Calu3 (cell line): Measurements from ENCODE around the gene INSRR. TPM values are rescaled to one million over a fixed set of nuclear protein-coding genes. Genes with fewer than 3 reads are reported as not detected.

Source experiments
- BruUV-seq: library from RNA; stranded (reverse); fragments of 400-500 nt; replicated peaks from 2 replicates; lab custom pipeline; 2021; lab: Mats Ljungman, UMichigan
- CTCF ChIA-PET: fragments of 300-600 bp; sonication (Branson Sonifier 250); formaldehyde crosslinking; loops from one replicate; lab custom pipeline; 2022; ENCODE audit warnings: antibody characterized with exemption; lab: Charles Lee
- DNase-seq: peaks from one replicate; pipeline ENCODE4 v3.0.0; 2022
- H3K27ac Mint-ChIP-seq: one replicate; pipeline ENCODE4 v1.8.0; 2022; ENCODE audit warnings: mixed read lengths; ENCODE audit not compliant: unreplicated experiment
- H3K27me3 Mint-ChIP-seq: one replicate; pipeline ENCODE4 v1.8.0; 2022; ENCODE audit warnings: mixed read lengths; ENCODE audit not compliant: unreplicated experiment
- H3K36me3 Mint-ChIP-seq: one replicate; pipeline ENCODE4 v1.8.0; 2022; ENCODE audit warnings: mild to moderate bottlenecking, moderate library complexity, mixed read lengths; ENCODE audit not compliant: insufficient read depth, unreplicated experiment
- H3K4me1 Mint-ChIP-seq: one replicate; pipeline ENCODE4 v1.8.0; 2022; ENCODE audit warnings: mild to moderate bottlenecking, low read depth, mixed read lengths; ENCODE audit not compliant: unreplicated experiment
- H3K4me3 Mint-ChIP-seq: one replicate; pipeline ENCODE4 v1.8.0; 2022; ENCODE audit warnings: mild to moderate bottlenecking, low read depth, moderate library complexity, mixed read lengths; ENCODE audit not compliant: unreplicated experiment
- H3K9me3 Mint-ChIP-seq: one replicate; pipeline ENCODE4 v1.8.0; 2022; ENCODE audit warnings: low read depth, mixed read lengths; ENCODE audit not compliant: unreplicated experiment
- intact Hi-C: fragments of 100-400 bp; cut with micrococcal nuclease; formaldehyde crosslinking; loops from one replicate; pipeline ENCODE4 v1.10.0; 2022; ENCODE audit not compliant: unreplicated experiment
- total RNA-seq: library from RNA; stranded (reverse); gene quantifications from 2 replicates; pipeline ENCODE4 v1.2.3, GENCODE V29; 2022
- TF ChIP-seq, protein P1 (sequence below): fragments of 200-600 bp; IDR thresholded peaks from one replicate; pipeline ENCODE4 v1.8.0; 2022; ENCODE audit warnings: antibody characterized with exemption; ENCODE audit not compliant: unreplicated experiment

The INSRR gene
- total RNA-seq, 1 experiment from 2014 or later, result not detected

DNA sequence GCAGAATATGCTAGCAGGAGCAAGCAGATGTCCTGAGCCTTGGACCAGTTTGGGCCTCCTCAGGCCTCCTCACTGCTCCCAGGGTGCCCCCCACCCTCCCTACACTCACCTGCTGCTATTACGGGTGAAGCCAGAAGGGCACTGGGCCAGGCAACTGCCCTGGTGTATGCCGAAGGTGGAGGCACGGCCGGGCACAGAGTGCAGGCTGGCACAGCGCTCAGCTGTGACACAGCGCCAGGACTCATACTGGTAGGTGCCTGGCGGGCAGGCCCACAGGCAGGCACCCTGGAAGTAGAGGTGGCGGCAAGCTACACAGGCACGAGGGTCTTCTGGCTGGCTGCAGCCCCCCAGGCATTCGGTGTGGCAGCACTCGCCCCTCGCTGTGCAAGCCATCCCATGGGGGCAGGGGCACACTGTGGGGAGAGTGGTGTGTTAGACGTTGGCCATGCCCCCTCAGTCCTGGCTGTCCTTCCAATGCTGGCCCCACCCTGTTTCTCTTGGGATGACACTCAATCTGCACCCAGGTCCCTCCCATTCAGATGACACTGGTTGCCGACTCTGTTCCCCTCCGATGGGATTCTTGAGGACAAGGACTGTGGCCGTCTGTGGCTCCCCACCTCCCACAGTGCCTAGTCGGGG is 7.0 kb downstream of the INSRR start:
- DNase-seq, result no peak
- TF ChIP-seq, protein P1, sequence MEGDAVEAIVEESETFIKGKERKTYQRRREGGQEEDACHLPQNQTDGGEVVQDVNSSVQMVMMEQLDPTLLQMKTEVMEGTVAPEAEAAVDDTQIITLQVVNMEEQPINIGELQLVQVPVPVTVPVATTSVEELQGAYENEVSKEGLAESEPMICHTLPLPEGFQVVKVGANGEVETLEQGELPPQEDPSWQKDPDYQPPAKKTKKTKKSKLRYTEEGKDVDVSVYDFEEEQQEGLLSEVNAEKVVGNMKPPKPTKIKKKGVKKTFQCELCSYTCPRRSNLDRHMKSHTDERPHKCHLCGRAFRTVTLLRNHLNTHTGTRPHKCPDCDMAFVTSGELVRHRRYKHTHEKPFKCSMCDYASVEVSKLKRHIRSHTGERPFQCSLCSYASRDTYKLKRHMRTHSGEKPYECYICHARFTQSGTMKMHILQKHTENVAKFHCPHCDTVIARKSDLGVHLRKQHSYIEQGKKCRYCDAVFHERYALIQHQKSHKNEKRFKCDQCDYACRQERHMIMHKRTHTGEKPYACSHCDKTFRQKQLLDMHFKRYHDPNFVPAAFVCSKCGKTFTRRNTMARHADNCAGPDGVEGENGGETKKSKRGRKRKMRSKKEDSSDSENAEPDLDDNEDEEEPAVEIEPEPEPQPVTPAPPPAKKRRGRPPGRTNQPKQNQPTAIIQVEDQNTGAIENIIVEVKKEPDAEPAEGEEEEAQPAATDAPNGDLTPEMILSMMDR, result no peak
- intact Hi-C loops, result loop anchor here (10.0 kb wide), 1 partner anchor 167 kb away; no protein-coding TSS in a partner anchor
- H3K4me1 Mint-ChIP-seq, result no peaks in the 10 kb centered on the region
- no peaks in the 10 kb centered on the region for H3K36me3 Mint-ChIP-seq
- no peak overlapping the region for H3K27ac Mint-ChIP-seq
- no TSS peak for BruUV-seq
- H3K4me3 Mint-ChIP-seq, result no peak overlapping the region
- CTCF ChIA-PET, result no interaction called here
- H3K27me3 Mint-ChIP-seq, result peaks cover 82% of the 10 kb centered on the region
- no peaks in the 10 kb centered on the region for H3K9me3 Mint-ChIP-seq

DNA sequence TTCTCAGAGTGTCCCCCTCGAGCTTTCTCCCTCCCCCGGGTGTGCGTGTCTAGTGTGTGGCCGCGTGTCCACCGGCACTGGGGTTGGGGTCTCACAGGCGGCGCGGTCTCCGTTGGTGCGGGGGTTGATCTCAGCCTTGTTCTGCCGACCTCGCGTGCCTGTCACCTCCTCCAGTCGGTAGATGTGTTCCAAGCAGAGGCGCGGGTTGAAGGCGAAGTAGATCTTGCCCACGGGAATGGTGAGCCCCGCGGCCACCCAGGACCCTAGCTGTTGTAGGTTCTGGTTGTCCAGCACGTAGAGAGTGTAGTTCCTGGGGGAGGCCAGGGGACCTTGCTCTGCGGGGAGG is 9.8 kb downstream of the INSRR start:
- peaks cover 82% of the 10 kb centered on the region for H3K27me3 Mint-ChIP-seq
- no peaks in the 10 kb centered on the region for H3K36me3 Mint-ChIP-seq
- BruUV-seq, result no TSS peak
- CTCF ChIA-PET, result no interaction called here
- H3K4me1 Mint-ChIP-seq, result no peaks in the 10 kb centered on the region
- no peak overlapping the region for H3K27ac Mint-ChIP-seq
- H3K9me3 Mint-ChIP-seq, result no peaks in the 10 kb centered on the region
- intact Hi-C loops, result no loop called here
- TF ChIP-seq, protein P1, result no peak
- no peak overlapping the region for H3K4me3 Mint-ChIP-seq
- DNase-seq, result no peak

DNA sequence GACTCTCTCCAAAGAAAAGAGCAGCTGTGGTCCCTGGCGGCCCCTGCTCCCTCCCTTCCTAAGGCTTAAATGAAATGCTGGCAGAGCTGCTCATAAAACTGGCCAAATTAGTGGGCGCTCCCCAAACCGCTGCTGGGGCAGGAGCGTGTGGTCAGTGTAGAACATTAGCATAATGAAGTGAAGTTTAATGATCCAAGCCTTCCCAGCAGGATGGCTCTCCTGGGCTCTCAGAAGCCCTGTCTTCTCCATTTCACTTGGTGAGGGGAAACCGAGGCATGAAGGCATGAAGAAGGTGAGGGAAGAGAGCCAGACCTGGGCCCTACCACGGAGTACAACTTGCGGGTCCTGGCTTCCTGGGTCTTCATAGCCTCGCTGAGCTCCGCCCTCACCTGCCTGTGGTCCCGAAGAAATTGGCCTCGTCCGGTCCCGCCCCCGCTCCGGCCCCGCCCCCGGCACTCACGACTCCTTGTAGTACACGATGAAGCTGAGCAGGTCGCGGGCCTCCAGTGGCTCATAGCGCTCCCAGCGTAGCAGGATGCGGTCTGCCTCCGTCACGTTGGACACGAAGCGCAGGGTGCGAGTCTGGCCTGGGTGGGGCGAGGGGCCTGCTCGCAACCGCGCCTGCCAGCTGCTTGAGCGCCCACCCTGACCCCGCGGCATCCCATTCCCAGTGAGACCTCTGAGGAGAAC is 10.3 kb downstream of the INSRR start:
- TF ChIP-seq, protein P1, result no peak
- H3K27ac Mint-ChIP-seq, result no peak overlapping the region
- H3K27me3 Mint-ChIP-seq, result peaks cover 82% of the 10 kb centered on the region
- no peak for DNase-seq
- no peaks in the 10 kb centered on the region for H3K4me1 Mint-ChIP-seq
- no peak overlapping the region for H3K4me3 Mint-ChIP-seq
- H3K9me3 Mint-ChIP-seq, result no peaks in the 10 kb centered on the region
- intact Hi-C loops, result no loop called here
- no TSS peak for BruUV-seq
- CTCF ChIA-PET, result interaction anchor here (1.0 kb wide), 1 partner anchor 11 kb away, joined by 4 read pairs; no protein-coding TSS in a partner anchor
- H3K36me3 Mint-ChIP-seq, result no peaks in the 10 kb centered on the region

DNA sequence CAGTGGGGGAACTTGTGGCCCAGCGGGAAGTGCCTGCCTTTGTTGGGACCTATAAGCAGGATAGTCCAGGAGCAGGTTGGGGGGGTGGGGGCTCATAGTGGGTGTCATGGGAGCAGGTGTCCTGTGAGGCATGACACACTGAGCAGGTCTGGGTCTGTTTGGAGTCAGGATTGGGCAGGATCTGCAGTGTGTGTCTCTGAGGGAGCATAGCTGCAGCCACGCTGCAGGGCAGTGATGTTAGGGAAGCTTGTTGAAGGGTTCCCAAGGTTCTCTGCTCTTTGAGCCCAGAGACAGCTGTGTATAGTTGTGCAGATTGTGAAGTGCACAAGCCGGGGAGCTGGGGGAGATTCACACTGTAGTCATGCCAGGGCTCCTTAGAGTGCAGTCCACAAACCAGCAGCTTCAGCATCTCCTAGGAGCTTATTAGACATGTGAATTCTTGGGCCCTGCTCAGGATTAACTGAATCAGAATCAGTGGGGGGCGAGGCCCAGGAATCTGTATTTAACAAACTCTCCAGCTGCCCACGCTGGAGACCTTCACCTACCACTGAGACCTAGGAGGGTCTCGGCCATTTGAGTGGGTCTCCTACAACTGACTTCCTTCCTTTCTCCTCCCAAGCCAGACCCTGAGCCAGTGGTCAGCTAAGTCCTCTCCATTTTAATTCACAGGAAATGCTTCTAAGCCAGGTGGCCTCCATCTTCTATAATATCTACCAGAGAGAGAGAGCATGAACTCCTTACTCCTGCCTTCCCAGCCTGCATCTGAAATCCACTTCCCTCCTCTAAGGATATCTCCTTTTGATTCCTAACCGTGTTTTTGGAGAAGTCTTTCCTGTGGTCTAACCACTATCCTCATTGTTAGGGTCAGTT is 11.1 kb downstream of the INSRR start:
- intact Hi-C loops, result no loop called here
- CTCF ChIA-PET, result interaction anchor here (1.0 kb wide), 1 partner anchor 12 kb away, joined by 4 read pairs; no protein-coding TSS in a partner anchor
- Mint-ChIP-seq H3K4me1 (no peaks in the 10 kb centered on the region), H3K9me3 (peaks cover 2% of the 10 kb centered on the region), H3K27me3 (peaks cover 82% of the 10 kb centered on the region), H3K4me3 (no peak overlapping the region), H3K27ac (no peak overlapping the region), H3K36me3 (no peaks in the 10 kb centered on the region)
- no TSS peak for BruUV-seq
- TF ChIP-seq, protein P1, result no peak
- DNase-seq, result no peak
